Liver (tissue), 9 donors: ENCODE results near the gene SOX21. TPM values are rescaled to one million over a fixed set of nuclear protein-coding genes. Genes with fewer than 3 reads are reported as not detected.

Experiments used
- DNase-seq: peaks from one replicate; pipeline ENCODE4 v3.0.0-alpha.2; 2017; ENCODE audit warnings: low spot score
- H3K27ac ChIP-seq, 2 donors: one replicate each; pipeline ENCODE4 v1.7.0; 2013; ENCODE audit warnings: inconsistent platforms in 2 of 2, low read length in 2 of 2, control low read depth in 1 of 2, low read depth in 1 of 2, mild to moderate bottlenecking in 1 of 2
- H3K27me3 ChIP-seq, 4 donors: one replicate each; pipeline versions ENCODE4 v1.6.1 to v1.7.0; 2013; ENCODE audit warnings: low read length in 3 of 4, inconsistent platforms in 1 of 4, mild to moderate bottlenecking in 1 of 4, moderate library complexity in 1 of 4; ENCODE audit not compliant: control insufficient read depth in 4 of 4, insufficient read depth in 4 of 4
- H3K36me3 ChIP-seq, 4 donors: one replicate each; pipeline versions ENCODE4 v1.6.1 to v1.7.0; 2013; ENCODE audit warnings: low read length in 3 of 4, mild to moderate bottlenecking in 3 of 4, low read depth in 1 of 4, moderate library complexity in 1 of 4; ENCODE audit not compliant: control insufficient read depth in 4 of 4, insufficient read depth in 3 of 4
- H3K4me1 ChIP-seq, 4 donors: one replicate each; pipeline versions ENCODE4 v1.6.1 to v1.7.0; 2013; ENCODE audit warnings: low read length in 3 of 4, mild to moderate bottlenecking in 3 of 4, moderate library complexity in 1 of 4; ENCODE audit not compliant: control insufficient read depth in 4 of 4, insufficient read depth in 4 of 4
- H3K4me3 ChIP-seq, 3 donors: one replicate each; pipeline versions ENCODE4 v1.6.1 to v1.7.0; 2013; ENCODE audit warnings: low read length in 3 of 3, control low read depth in 1 of 3, low read depth in 1 of 3, mild to moderate bottlenecking in 1 of 3
- H3K9ac ChIP-seq, 2 donors: one replicate each; pipeline ENCODE4 v1.7.0; 2013; ENCODE audit warnings: low read length in 2 of 2, mild to moderate bottlenecking in 2 of 2, moderate library complexity in 2 of 2, control low read depth in 1 of 2, low read depth in 1 of 2
- H3K9me3 ChIP-seq, 4 donors: one replicate each; pipeline versions ENCODE4 v1.6.1 to v1.7.0; 2013; ENCODE audit warnings: low read length in 3 of 4; ENCODE audit not compliant: control insufficient read depth in 4 of 4
- EGR1 ChIP-seq, 2 donors: IDR thresholded peaks; 2 replicates each; pipeline ENCODE4 v1.6.1; 2016 to 2018; ENCODE audit warnings: antibody characterized with exemption in 2 of 2, low read depth in 2 of 2
- FOXA1 ChIP-seq: IDR thresholded peaks from 2 replicates; pipeline ENCODE4 v1.6.1; 2016; ENCODE audit warnings: antibody characterized with exemption
- FOXA2 ChIP-seq: IDR thresholded peaks from 2 replicates; pipeline ENCODE4 v1.6.1; 2016; ENCODE audit warnings: antibody characterized with exemption
- GABPA ChIP-seq, 2 donors: IDR thresholded peaks in 1 of 2; conservative IDR thresholded peaks in 1 of 2; 2 replicates each; pipeline ENCODE4 v1.6.1; 2016; ENCODE audit warnings: antibody characterized with exemption in 2 of 2, mild to moderate bottlenecking in 1 of 2, moderate library complexity in 1 of 2
- HNF4A ChIP-seq, 2 donors: conservative IDR thresholded peaks; 2 replicates each; pipeline ENCODE4 v1.6.1; 2016; ENCODE audit warnings: antibody characterized with exemption in 2 of 2, mild to moderate bottlenecking in 2 of 2
- HNF4G ChIP-seq: IDR thresholded peaks from 2 replicates; pipeline ENCODE4 v1.6.1; 2016; ENCODE audit warnings: antibody characterized with exemption
- JUND ChIP-seq, 2 donors: IDR thresholded peaks; 2 replicates each; pipeline ENCODE4 v1.6.1; 2016; ENCODE audit warnings: antibody characterized with exemption in 2 of 2
- NR2F2 ChIP-seq: IDR thresholded peaks from 2 replicates; pipeline ENCODE4 v1.6.1; 2016; ENCODE audit warnings: antibody characterized with exemption
- RAD21 ChIP-seq, 2 donors: IDR thresholded peaks; 2 replicates each; pipeline ENCODE4 v1.6.1; 2016; ENCODE audit warnings: antibody characterized with exemption in 2 of 2, mild to moderate bottlenecking in 2 of 2
- RXRA ChIP-seq, 2 donors: IDR thresholded peaks; 2 replicates each; pipeline ENCODE4 v1.6.1; 2017 to 2018; ENCODE audit warnings: antibody characterized with exemption in 2 of 2, mild to moderate bottlenecking in 1 of 2
- SP1 ChIP-seq: IDR thresholded peaks from 2 replicates; pipeline ENCODE4 v1.6.1; 2018; ENCODE audit warnings: antibody characterized with exemption, mild to moderate bottlenecking
- TAF1 ChIP-seq: conservative IDR thresholded peaks from 2 replicates; pipeline ENCODE4 v1.6.1; 2016; ENCODE audit warnings: antibody characterized with exemption, mild to moderate bottlenecking
- YY1 ChIP-seq: IDR thresholded peaks from 2 replicates; pipeline ENCODE4 v1.6.1; 2016; ENCODE audit warnings: antibody characterized with exemption, mild to moderate bottlenecking
- WGBS: extraction: QIAGEN DNeasy Blood & Tissue Kit; methylation state at CpG from one replicate; pipeline ENCODE4 v1.1.7; 2013; 5-methylcytosine and 5-hydroxymethylcytosine counted together
- polyA plus RNA-seq, 2 donors: library from polyadenylated mRNA; stranded (reverse) in 1 of 2; unstranded in 1 of 2; fragments of 200-250 nt in 1 of 2; fragments of >200 nt in 1 of 2; fragmentation: Nextera tagmentation in 1 of 2; extraction: Ambion mirVana in 1 of 2; gene quantifications; one replicate each; pipeline versions ENCODE4 v1.2.1 to v1.2.3, GENCODE V29; 2013 to 2015
- total RNA-seq, 2 donors: library from RNA; depleted of rRNA; stranded (reverse); fragments of >200 nt; gene quantifications; one replicate each; pipeline ENCODE4 v1.2.3, GENCODE V29; 2014
- TF ChIP-seq, protein P1 (sequence below): IDR thresholded peaks from 2 replicates; pipeline ENCODE4 v1.6.1; 2016; ENCODE audit warnings: antibody characterized with exemption, mild to moderate bottlenecking
- TF ChIP-seq, protein P2 (sequence below): IDR thresholded peaks from 2 replicates; pipeline ENCODE4 v1.6.1; 2016; ENCODE audit warnings: antibody characterized with exemption
- TF ChIP-seq, protein P3 (sequence below): fragments of 150-350 bp; IDR thresholded peaks from 2 replicates; pipeline ENCODE4 v1.5.1; 2017; ENCODE audit warnings: improper control_type of control experiment, low read depth, low read length; ENCODE audit not compliant: missing input control
- TF ChIP-seq, protein P4 (sequence below): IDR thresholded peaks from 2 replicates; pipeline ENCODE4 v1.6.1; 2016; ENCODE audit warnings: antibody characterized with exemption
- TF ChIP-seq, protein P5 (sequence below): IDR thresholded peaks from 2 replicates; pipeline ENCODE4 v1.6.1; 2016; ENCODE audit warnings: antibody characterized with exemption
- donor health status: healthy.
- donor health status: healthy.
- donor health status: healthy.
- donor health status: healthy.
- donor health status: healthy.

Gene SOX21
- total and polyA plus RNA-seq, 4 donors = not detected

DNA sequence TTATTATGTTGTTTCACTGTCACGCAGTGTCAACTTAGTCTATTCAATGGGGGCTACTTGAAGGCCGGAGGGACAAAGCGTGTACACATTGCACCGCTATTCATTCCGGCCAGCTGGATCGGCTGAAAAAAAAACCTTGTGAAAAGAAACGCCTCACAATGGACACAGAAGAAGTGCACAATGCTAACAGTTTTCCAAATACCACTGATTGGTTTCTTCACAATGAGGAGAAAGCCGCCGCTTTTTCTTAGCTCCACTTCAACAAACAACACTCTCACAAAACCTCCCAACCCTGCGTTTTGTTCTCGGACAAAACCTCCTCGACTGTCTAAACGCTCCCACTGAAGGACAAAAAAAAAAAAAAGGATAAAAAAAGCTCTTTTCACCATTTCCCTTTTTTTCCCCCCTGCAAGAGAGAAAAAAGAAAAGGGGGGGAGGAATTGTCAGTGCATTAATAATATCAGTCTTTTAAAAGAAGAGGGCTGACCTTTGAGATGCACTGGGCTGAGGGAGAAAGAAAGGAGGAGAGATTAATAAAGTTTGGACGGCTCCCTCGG lies 5.4 kb downstream of the SOX21 start (continued):
- TF ChIP-seq EGR1 (IDR thresholded peaks at IDR 0.05; ENCODE audit: low read depth in 2 of 2) (no peak), RXRA (IDR thresholded peaks at IDR 0.05) (no peak), SP1 (no peak)
- TF ChIP-seq, protein P1, sequence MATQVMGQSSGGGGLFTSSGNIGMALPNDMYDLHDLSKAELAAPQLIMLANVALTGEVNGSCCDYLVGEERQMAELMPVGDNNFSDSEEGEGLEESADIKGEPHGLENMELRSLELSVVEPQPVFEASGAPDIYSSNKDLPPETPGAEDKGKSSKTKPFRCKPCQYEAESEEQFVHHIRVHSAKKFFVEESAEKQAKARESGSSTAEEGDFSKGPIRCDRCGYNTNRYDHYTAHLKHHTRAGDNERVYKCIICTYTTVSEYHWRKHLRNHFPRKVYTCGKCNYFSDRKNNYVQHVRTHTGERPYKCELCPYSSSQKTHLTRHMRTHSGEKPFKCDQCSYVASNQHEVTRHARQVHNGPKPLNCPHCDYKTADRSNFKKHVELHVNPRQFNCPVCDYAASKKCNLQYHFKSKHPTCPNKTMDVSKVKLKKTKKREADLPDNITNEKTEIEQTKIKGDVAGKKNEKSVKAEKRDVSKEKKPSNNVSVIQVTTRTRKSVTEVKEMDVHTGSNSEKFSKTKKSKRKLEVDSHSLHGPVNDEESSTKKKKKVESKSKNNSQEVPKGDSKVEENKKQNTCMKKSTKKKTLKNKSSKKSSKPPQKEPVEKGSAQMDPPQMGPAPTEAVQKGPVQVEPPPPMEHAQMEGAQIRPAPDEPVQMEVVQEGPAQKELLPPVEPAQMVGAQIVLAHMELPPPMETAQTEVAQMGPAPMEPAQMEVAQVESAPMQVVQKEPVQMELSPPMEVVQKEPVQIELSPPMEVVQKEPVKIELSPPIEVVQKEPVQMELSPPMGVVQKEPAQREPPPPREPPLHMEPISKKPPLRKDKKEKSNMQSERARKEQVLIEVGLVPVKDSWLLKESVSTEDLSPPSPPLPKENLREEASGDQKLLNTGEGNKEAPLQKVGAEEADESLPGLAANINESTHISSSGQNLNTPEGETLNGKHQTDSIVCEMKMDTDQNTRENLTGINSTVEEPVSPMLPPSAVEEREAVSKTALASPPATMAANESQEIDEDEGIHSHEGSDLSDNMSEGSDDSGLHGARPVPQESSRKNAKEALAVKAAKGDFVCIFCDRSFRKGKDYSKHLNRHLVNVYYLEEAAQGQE = no peak

DNA sequence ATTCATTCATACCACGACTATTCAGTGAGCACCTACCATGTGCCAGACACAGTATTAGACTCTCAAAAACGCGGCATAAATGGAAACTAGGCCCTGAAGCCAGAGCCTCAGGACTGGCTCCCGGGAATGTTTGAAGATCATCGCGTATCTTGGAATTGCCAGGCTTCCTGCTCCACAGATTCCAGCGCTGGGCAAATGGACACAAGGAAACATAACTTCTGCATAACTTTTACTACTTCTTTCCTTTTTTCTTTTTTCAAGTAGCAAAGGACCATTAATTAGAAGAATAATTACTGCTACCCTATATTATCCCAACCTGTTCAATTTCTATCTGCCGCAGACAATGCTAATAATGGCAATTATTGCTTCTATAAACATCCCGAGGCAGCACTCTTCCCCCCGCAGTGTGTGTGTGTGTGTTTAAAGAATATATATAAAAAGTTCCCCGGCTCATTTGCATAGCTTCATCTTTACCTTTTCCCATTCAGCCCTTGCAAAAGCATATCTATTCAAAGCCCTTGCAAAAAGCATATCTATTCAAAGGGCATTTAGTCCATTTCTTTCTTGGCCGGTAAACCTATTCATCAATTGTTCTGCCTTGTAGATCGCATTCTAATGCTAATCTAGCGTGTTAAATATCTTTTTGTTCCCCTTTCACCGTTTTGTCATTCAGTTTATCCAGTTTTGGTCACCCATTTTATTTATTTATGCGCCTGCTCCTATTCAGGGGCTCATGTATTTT lies 6.1 kb downstream of the SOX21 start:
- H3K27me3 ChIP-seq = peaks cover 6 to 31% (median 28%) of the 10 kb centered on the region in 4 donors
- no peak for DNase-seq
- WGBS = 11% methylated on average over 16 of the region's 16 CpGs
- no peak overlapping the region for H3K27ac ChIP-seq
- no peak overlapping the region for H3K9ac ChIP-seq
- peaks cover 5 to 17% (median 11%) of the 10 kb centered on the region in 4 donors for H3K4me1 ChIP-seq
- H3K36me3 ChIP-seq = no peaks in the 10 kb centered on the region
- no peaks in the 10 kb centered on the region for H3K9me3 ChIP-seq
- TF ChIP-seq GABPA (IDR thresholded peaks at IDR 0.05 in 1 of 2, conservative IDR thresholded peaks at IDR 0.05 in 1 of 2) = no peak
- TF ChIP-seq FOXA1 = no peak
- TF ChIP-seq, protein P1 = no peak
- TF ChIP-seq EGR1 (IDR thresholded peaks at IDR 0.05; ENCODE audit: low read depth in 2 of 2) = no peak
- no peak for TF ChIP-seq JUND (IDR thresholded peaks at IDR 0.05)
- no peak for TF ChIP-seq SP1
- TF ChIP-seq, protein P2, sequence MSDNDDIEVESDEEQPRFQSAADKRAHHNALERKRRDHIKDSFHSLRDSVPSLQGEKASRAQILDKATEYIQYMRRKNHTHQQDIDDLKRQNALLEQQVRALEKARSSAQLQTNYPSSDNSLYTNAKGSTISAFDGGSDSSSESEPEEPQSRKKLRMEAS = no peak
- no peak for TF ChIP-seq NR2F2
- TF ChIP-seq TAF1 = no peak
- TF ChIP-seq, protein P3, sequence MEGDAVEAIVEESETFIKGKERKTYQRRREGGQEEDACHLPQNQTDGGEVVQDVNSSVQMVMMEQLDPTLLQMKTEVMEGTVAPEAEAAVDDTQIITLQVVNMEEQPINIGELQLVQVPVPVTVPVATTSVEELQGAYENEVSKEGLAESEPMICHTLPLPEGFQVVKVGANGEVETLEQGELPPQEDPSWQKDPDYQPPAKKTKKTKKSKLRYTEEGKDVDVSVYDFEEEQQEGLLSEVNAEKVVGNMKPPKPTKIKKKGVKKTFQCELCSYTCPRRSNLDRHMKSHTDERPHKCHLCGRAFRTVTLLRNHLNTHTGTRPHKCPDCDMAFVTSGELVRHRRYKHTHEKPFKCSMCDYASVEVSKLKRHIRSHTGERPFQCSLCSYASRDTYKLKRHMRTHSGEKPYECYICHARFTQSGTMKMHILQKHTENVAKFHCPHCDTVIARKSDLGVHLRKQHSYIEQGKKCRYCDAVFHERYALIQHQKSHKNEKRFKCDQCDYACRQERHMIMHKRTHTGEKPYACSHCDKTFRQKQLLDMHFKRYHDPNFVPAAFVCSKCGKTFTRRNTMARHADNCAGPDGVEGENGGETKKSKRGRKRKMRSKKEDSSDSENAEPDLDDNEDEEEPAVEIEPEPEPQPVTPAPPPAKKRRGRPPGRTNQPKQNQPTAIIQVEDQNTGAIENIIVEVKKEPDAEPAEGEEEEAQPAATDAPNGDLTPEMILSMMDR = no peak
- no peak for TF ChIP-seq HNF4G
- no peak for TF ChIP-seq RXRA (IDR thresholded peaks at IDR 0.05)
- TF ChIP-seq HNF4A (conservative IDR thresholded peaks at IDR 0.05) = no peak
- TF ChIP-seq, protein P4, sequence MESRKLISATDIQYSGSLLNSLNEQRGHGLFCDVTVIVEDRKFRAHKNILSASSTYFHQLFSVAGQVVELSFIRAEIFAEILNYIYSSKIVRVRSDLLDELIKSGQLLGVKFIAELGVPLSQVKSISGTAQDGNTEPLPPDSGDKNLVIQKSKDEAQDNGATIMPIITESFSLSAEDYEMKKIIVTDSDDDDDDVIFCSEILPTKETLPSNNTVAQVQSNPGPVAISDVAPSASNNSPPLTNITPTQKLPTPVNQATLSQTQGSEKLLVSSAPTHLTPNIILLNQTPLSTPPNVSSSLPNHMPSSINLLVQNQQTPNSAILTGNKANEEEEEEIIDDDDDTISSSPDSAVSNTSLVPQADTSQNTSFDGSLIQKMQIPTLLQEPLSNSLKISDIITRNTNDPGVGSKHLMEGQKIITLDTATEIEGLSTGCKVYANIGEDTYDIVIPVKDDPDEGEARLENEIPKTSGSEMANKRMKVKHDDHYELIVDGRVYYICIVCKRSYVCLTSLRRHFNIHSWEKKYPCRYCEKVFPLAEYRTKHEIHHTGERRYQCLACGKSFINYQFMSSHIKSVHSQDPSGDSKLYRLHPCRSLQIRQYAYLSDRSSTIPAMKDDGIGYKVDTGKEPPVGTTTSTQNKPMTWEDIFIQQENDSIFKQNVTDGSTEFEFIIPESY = no peak
- TF ChIP-seq, protein P5, sequence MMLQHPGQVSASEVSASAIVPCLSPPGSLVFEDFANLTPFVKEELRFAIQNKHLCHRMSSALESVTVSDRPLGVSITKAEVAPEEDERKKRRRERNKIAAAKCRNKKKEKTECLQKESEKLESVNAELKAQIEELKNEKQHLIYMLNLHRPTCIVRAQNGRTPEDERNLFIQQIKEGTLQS = no peak
- no peak for TF ChIP-seq RAD21 (IDR thresholded peaks at IDR 0.05)
- no peak for TF ChIP-seq FOXA2
- no peak for TF ChIP-seq YY1
- no peak overlapping the region for H3K4me3 ChIP-seq
